Coronary artery (tissue), 2 donors: ENCODE data around the gene XXYLT1.

ENCODE experiments used
- DNase-seq: peaks from one replicate; pipeline ENCODE4 v3.0.0-alpha.2; 2017; ENCODE audit warnings: low spot score
- H3K27ac ChIP-seq, 2 donors: fragments of 200-600 bp; sonication (generic); one replicate each; pipeline ENCODE4 v1.5.1; 2016 to 2019
- H3K4me3 ChIP-seq: fragments of 200-600 bp; sonication (generic); 2 replicates; pipeline ENCODE4 v1.5.1; 2016; ENCODE audit warnings: mild to moderate bottlenecking, moderate library complexity
- CTCF ChIP-seq: fragments of 200-600 bp; sonication (generic); IDR thresholded peaks from one replicate; pipeline ENCODE4 v1.5.1; 2019; ENCODE audit warnings: antibody characterized with exemption

The XXYLT1 gene

GRCh38 chr3:195214381-195214780 is 56.6 kb downstream of the XXYLT1 start:
- no peak for TF ChIP-seq CTCF
- no peak overlapping the region for H3K27ac ChIP-seq
- no peak for DNase-seq
- no peak overlapping the region for H3K4me3 ChIP-seq

GRCh38 chr3:195213639-195214315 is 57.2 kb downstream of the XXYLT1 start:
- DNase-seq = no peak

GRCh38 chr3:195212749-195213375 is 58.1 kb downstream of the XXYLT1 start:
- Histone ChIP-seq H3K4me3 (no peak overlapping the region), H3K27ac (no peak overlapping the region)
- no peak for DNase-seq
- no peak for TF ChIP-seq CTCF

More at GRCh38 chr3:195213639-195214315, 57.2 kb downstream of the XXYLT1 start:
- TF ChIP-seq CTCF = no peak
- H3K4me3 ChIP-seq = no peak overlapping the region
- no peak overlapping the region for H3K27ac ChIP-seq

GRCh38 chr3:195212033-195212748 is 58.8 kb downstream of the XXYLT1 start:
- no peak for DNase-seq
- Histone ChIP-seq H3K4me3 (no peak overlapping the region), H3K27ac (no peak overlapping the region)
- no peak for TF ChIP-seq CTCF

- Histone ChIP-seq H3K4me3 (peak overlapping the region; percentile 37), H3K27ac (peak overlapping the region; percentile 76 to 88)
- DNase-seq = no peak
- TF ChIP-seq CTCF = no peak
Observed at GRCh38 chr3:195210266-195210973, 60.5 kb downstream of the XXYLT1 start.

GRCh38 chr3:195209847-195210265 is 61.1 kb downstream of the XXYLT1 start:
- DNase-seq = no peak

More at GRCh38 chr3:195209847-195210265, 61.1 kb downstream of the XXYLT1 start:
- H3K4me3 ChIP-seq = peak overlapping the region; percentile 37
- peak overlapping the region; percentile 76 to 88 for H3K27ac ChIP-seq
- no peak for TF ChIP-seq CTCF
